ENCODE results near the gene KLHL7.

- TF ChIP-seq SP1 (IDR thresholded peaks at IDR 0.05; ENCODE audit: low read depth): peak; percentile 54
- TF ChIP-seq EZH2 (IDR thresholded peaks at IDR 0.05): no peak
- TF ChIP-seq CTCF (IDR thresholded peaks at IDR 0.05 in 2 of 3, conservative IDR thresholded peaks at IDR 0.05 in 1 of 3; ENCODE audit: borderline replicate concordance in 1 of 3, insufficient read depth in 1 of 3, low read depth in 2 of 3, low read length in 2 of 3): no peak
- TF ChIP-seq SRF (IDR thresholded peaks at IDR 0.05; ENCODE audit: low read depth): peak; percentile 86
- TF ChIP-seq ZBTB33 (IDR thresholded peaks at IDR 0.05; ENCODE audit: extremely low read depth, insufficient replicate concordance, low read length): peak; percentile 18
- no peak; the same call in 1 of the 2 replicates for TF ChIP-seq JUND (IDR thresholded peaks at IDR 0.05)
- TF ChIP-seq, protein P1, sequence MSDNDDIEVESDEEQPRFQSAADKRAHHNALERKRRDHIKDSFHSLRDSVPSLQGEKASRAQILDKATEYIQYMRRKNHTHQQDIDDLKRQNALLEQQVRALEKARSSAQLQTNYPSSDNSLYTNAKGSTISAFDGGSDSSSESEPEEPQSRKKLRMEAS (IDR thresholded peaks at IDR 0.05): peak; percentile 83
- TF ChIP-seq POLR2AphosphoS5 (IDR thresholded peaks at IDR 0.05; ENCODE audit: low read depth, low read length): peak; percentile 99
- TF ChIP-seq CBX3 (IDR thresholded peaks at IDR 0.05; ENCODE audit: low read depth): no peak; the same call in none of the 2 replicates
Measured at GRCh38 chr7:23105644-23106056, at the start of gene KLHL7.

Data from HCT116 (cell line).